Ascending aorta (tissue), 2 donors: ENCODE measurements around the gene PDE7B. TPM values are rescaled to one million over a fixed set of nuclear protein-coding genes. Genes with fewer than 3 reads are reported as not detected.

ENCODE experiments used
- DNase-seq, 2 donors: peaks; one replicate each; pipeline ENCODE4 v3.0.0-alpha.2; 2019; ENCODE audit warnings: low spot score in 2 of 2
- H3K27ac ChIP-seq, 2 donors: fragments of 200-600 bp; sonication (generic); one replicate each; pipeline ENCODE4 v1.5.1; 2016 to 2017; ENCODE audit warnings: mild to moderate bottlenecking in 1 of 2
- H3K27me3 ChIP-seq: fragments of 200-600 bp; sonication (generic); one replicate; pipeline ENCODE4 v1.5.1; 2017
- H3K36me3 ChIP-seq, 2 donors: fragments of 200-600 bp; sonication (generic); one replicate each; pipeline ENCODE4 v1.5.1; 2016
- H3K4me1 ChIP-seq, 2 donors: fragments of 200-600 bp; sonication (generic); one replicate each; pipeline ENCODE4 v1.5.1; 2016 to 2017; ENCODE audit warnings: mild to moderate bottlenecking in 1 of 2
- H3K4me3 ChIP-seq, 2 donors: fragments of 200-600 bp; sonication (generic); one replicate each; pipeline ENCODE4 v1.5.1; 2016 to 2017; ENCODE audit warnings: mild to moderate bottlenecking in 1 of 2
- H3K9me3 ChIP-seq, 2 donors: fragments of 200-600 bp; sonication (generic); one replicate each; pipeline ENCODE4 v1.5.1; 2016
- CTCF ChIP-seq, 3 experiments: fragments of 200-600 bp in 2 of 3; fragments of 450-650 bp in 1 of 3; sonication (generic) in 2 of 3; IDR thresholded peaks; one replicate each; pipeline ENCODE4 v1.5.1; 2016 to 2019; ENCODE audit warnings: antibody characterized with exemption in 3 of 3, mild to moderate bottlenecking in 1 of 3, moderate library complexity in 1 of 3
- intact Hi-C: fragments of 100-400 bp; cut with DNase I; formaldehyde crosslinking; loops from one replicate; pipeline ENCODE4 v1.15.1; 2023
- total RNA-seq: library from RNA; depleted of rRNA; stranded (reverse); fragments of >200 nt; gene quantifications from one replicate; pipeline ENCODE4 v1.1.0, GENCODE V29; 2016

Gene PDE7B
- total RNA-seq, 1 donor from 2014 or later, result 6.0 TPM

GRCh38 chr6:135983718-135984343, 132.3 kb downstream of the PDE7B start:
- Histone ChIP-seq H3K36me3 (no peaks in the 10 kb centered on the region), H3K9me3 (no peaks in the 10 kb centered on the region), H3K27ac (no peak overlapping the region), H3K4me3 (no peak overlapping the region), H3K27me3 (no peaks in the 10 kb centered on the region), H3K4me1 (no peaks in the 10 kb centered on the region)
- intact Hi-C loops, result no loop called here
- TF ChIP-seq CTCF (IDR thresholded peaks at IDR 0.05), result no peak
- no peak for DNase-seq

- H3K36me3 ChIP-seq, result no peaks in the 10 kb centered on the region
- H3K27ac ChIP-seq, result no peak overlapping the region
- TF ChIP-seq CTCF (IDR thresholded peaks at IDR 0.05), result no peak
- H3K9me3 ChIP-seq, result no peaks in the 10 kb centered on the region
- no peak overlapping the region for H3K4me3 ChIP-seq
- no peak for DNase-seq
- H3K27me3 ChIP-seq, result no peaks in the 10 kb centered on the region
- intact Hi-C loops, result no loop called here
- no peaks in the 10 kb centered on the region for H3K4me1 ChIP-seq
Measured at GRCh38 chr6:135985471-135985870, 134.0 kb downstream of the PDE7B start.

- no peaks in the 10 kb centered on the region for H3K4me1 ChIP-seq
- TF ChIP-seq CTCF (IDR thresholded peaks at IDR 0.05), result no peak
- DNase-seq, result no peak
- H3K27me3 ChIP-seq, result no peaks in the 10 kb centered on the region
- no peak overlapping the region for H3K4me3 ChIP-seq
- no peaks in the 10 kb centered on the region for H3K36me3 ChIP-seq
- H3K9me3 ChIP-seq, result no peaks in the 10 kb centered on the region
- H3K27ac ChIP-seq, result no peak overlapping the region
- intact Hi-C loops, result no loop called here
Measured at GRCh38 chr6:135987226-135987625, 135.7 kb downstream of the PDE7B start.

- no peaks in the 10 kb centered on the region for H3K4me1 ChIP-seq
- intact Hi-C loops, result no loop called here
- no peak overlapping the region for H3K27ac ChIP-seq
- H3K9me3 ChIP-seq, result no peaks in the 10 kb centered on the region
- no peaks in the 10 kb centered on the region for H3K36me3 ChIP-seq
- no peaks in the 10 kb centered on the region for H3K27me3 ChIP-seq
- DNase-seq, result no peak
- no peak overlapping the region for H3K4me3 ChIP-seq
- TF ChIP-seq CTCF (IDR thresholded peaks at IDR 0.05), result no peak
Measured at GRCh38 chr6:135990439-135990838, 138.9 kb downstream of the PDE7B start.

- Histone ChIP-seq H3K4me1 (no peaks in the 10 kb centered on the region), H3K36me3 (no peaks in the 10 kb centered on the region), H3K27me3 (no peaks in the 10 kb centered on the region), H3K27ac (no peak overlapping the region), H3K9me3 (no peaks in the 10 kb centered on the region), H3K4me3 (no peak overlapping the region)
- no peak for DNase-seq
- intact Hi-C loops, result no loop called here
- TF ChIP-seq CTCF (IDR thresholded peaks at IDR 0.05), result no peak
Measured at GRCh38 chr6:135990855-135991464, 139.5 kb downstream of the PDE7B start.
